Subcutaneous preadipocyte (primary cell): Measurements from ENCODE around the gene MBP. TPM values are rescaled to one million over a fixed set of nuclear protein-coding genes. Genes with fewer than 3 reads are reported as not detected.

Experiments used
- total RNA-seq: library from RNA; depleted of rRNA; stranded (reverse); fragments of >200 nt; gene quantifications from 2 replicates; pipeline ENCODE4 v1.2.3, GENCODE V29; 2012

Gene MBP
- 18.8 and 26.5 TPM in 2 replicates for total RNA-seq

DNA sequence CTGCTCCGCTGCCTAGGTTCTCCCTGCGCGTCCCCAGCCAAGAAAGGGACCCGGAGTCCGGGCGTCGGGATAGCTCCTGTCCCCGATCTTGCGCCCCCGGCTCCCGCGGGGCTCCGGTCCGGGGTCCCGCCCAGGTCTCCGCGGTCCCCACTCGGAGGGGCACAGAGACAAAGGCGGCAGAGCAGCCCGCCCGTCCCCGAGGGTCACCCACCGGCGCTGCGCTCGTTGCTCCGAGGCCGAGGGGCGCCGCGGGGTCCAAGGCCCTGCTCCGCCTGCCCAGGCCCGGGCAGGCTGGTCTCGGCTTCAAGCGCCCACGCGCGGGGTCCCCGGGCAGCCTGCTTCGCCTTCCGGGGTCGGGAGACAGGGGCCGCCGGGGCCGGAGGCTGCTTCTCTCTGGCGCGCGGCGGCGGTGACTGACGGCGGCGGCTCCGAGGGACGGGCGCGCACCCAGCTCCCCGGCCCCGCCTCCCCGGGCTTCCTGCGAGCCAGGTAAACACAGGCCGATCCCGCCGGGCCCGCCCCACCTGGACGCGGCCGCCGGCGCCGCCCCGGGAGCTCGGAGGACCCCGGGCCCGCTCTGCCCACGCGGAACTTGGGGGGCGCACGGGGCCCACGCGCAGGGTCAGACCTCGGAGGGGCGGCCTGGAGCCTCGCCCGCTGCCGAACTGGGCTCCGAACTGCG is at the start of gene MBP:
TSS of gene MBP (minus strand) at position 415 of the 682 bp plus-strand sequence. CDS start 27,522 bp downstream, outside the sequence.

Other genes with a start within 250 kb of the MBP start
- gene GALR1, start 117.1 kb upstream of the MBP start, total RNA-seq, result under 0.01 TPM in 1 of 2 replicates, not detected in the other